HL-60 (cell line): Measurements from ENCODE around the gene HOXA13. TPM values are rescaled to one million over a fixed set of nuclear protein-coding genes. Genes with fewer than 3 reads are reported as not detected.

Source experiments
- DNase-seq, 2 experiments: peaks; one replicate each; pipeline ENCODE4 v3.0.0-alpha.2; 2010 to 2020; ENCODE audit warnings: low read depth in 1 of 2, low spot score in 1 of 2
- H3K27ac ChIP-seq: fragments of 250-450 bp; sonication (Bioruptor Pico); replicated peaks from 2 replicates; pipeline ENCODE4 v1.5.1; 2020; ENCODE audit warnings: mild to moderate bottlenecking, moderate library complexity
- H3K27me3 ChIP-seq: fragments of 250-450 bp; sonication (Bioruptor Pico); 2 replicates; pipeline ENCODE4 v1.5.1; 2021; ENCODE audit warnings: mild to moderate bottlenecking, moderate library complexity; ENCODE audit not compliant: insufficient read depth, poor library complexity, severe bottlenecking
- H3K4me3 ChIP-seq: replicated peaks from 2 replicates; pipeline ENCODE4 v1.5.1; 2011; ENCODE audit warnings: mild to moderate bottlenecking, control low read depth, low read length; ENCODE audit not compliant: insufficient read depth
- GABPA ChIP-seq: IDR thresholded peaks from 2 replicates; pipeline ENCODE4 v1.6.1; 2012; ENCODE audit warnings: low read depth
- POLR2AphosphoS5 ChIP-seq: IDR thresholded peaks from 2 replicates; pipeline ENCODE4 v1.6.1; 2012; ENCODE audit warnings: low read depth
- SPI1 ChIP-seq: IDR thresholded peaks from 2 replicates; pipeline ENCODE4 v1.6.1; 2012; ENCODE audit warnings: low read depth, mild to moderate bottlenecking, borderline replicate concordance
- microRNA-seq: library from miRNA; unstranded; fragments of <30 nt; microRNA quantifications from one replicate; pipeline ENCODE4, GENCODE V29; 2018
- TF ChIP-seq, protein P1 (sequence below): IDR thresholded peaks from one replicate; pipeline ENCODE4 v1.5.1; 2011; ENCODE audit warnings: low read length, control low read depth, inconsistent platforms; ENCODE audit not compliant: insufficient read depth
- TF ChIP-seq, protein P2 (sequence below): IDR thresholded peaks from 2 replicates; pipeline ENCODE4 v1.6.1; 2012; ENCODE audit warnings: low read depth; ENCODE audit not compliant: insufficient replicate concordance

HOXA13 gene

DNA sequence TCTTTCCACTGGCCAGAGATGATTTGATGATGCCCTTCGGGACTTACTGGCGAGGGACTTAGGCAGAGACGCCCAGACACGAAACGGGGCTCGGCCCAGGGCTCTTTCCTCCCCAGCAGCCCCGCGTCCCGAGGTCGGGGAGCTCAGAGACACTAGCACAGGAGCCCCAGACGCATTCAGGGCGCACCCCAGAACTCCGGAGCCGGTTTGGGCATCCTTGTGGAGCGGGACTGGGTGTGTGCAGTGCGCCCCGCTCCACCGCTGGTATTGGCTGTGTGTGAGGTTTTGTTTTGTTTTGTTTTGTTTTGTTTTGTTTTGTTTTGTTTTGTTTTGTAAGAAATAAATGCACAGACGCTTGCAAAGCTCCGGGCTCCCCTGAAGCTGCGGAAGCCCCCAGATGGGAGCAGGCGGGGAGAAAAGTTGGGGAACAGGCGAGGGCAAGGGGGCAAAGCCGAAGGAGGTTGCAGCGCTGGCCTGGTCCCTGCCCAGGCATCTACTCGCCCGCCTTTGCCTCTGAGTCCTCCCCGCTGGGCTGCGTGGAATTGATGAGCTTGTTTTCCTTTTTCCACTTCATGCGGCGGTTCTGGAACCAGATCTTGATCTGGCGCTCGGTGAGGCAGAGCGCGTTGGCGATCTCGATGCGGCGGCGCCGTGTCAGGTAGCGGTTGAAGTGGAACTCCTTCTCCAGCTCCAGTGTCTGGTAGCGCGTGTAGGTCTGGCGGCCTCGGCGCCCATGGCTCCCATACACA lies 54.6 kb downstream of the HOXA13 start:
- peaks cover 16% of the 10 kb centered on the region for H3K27me3 ChIP-seq
- H3K4me3 ChIP-seq, result no peak overlapping the region
- TF ChIP-seq, protein P1, sequence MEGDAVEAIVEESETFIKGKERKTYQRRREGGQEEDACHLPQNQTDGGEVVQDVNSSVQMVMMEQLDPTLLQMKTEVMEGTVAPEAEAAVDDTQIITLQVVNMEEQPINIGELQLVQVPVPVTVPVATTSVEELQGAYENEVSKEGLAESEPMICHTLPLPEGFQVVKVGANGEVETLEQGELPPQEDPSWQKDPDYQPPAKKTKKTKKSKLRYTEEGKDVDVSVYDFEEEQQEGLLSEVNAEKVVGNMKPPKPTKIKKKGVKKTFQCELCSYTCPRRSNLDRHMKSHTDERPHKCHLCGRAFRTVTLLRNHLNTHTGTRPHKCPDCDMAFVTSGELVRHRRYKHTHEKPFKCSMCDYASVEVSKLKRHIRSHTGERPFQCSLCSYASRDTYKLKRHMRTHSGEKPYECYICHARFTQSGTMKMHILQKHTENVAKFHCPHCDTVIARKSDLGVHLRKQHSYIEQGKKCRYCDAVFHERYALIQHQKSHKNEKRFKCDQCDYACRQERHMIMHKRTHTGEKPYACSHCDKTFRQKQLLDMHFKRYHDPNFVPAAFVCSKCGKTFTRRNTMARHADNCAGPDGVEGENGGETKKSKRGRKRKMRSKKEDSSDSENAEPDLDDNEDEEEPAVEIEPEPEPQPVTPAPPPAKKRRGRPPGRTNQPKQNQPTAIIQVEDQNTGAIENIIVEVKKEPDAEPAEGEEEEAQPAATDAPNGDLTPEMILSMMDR, result no peak
- TF ChIP-seq POLR2AphosphoS5, result no peak
- TF ChIP-seq, protein P2, sequence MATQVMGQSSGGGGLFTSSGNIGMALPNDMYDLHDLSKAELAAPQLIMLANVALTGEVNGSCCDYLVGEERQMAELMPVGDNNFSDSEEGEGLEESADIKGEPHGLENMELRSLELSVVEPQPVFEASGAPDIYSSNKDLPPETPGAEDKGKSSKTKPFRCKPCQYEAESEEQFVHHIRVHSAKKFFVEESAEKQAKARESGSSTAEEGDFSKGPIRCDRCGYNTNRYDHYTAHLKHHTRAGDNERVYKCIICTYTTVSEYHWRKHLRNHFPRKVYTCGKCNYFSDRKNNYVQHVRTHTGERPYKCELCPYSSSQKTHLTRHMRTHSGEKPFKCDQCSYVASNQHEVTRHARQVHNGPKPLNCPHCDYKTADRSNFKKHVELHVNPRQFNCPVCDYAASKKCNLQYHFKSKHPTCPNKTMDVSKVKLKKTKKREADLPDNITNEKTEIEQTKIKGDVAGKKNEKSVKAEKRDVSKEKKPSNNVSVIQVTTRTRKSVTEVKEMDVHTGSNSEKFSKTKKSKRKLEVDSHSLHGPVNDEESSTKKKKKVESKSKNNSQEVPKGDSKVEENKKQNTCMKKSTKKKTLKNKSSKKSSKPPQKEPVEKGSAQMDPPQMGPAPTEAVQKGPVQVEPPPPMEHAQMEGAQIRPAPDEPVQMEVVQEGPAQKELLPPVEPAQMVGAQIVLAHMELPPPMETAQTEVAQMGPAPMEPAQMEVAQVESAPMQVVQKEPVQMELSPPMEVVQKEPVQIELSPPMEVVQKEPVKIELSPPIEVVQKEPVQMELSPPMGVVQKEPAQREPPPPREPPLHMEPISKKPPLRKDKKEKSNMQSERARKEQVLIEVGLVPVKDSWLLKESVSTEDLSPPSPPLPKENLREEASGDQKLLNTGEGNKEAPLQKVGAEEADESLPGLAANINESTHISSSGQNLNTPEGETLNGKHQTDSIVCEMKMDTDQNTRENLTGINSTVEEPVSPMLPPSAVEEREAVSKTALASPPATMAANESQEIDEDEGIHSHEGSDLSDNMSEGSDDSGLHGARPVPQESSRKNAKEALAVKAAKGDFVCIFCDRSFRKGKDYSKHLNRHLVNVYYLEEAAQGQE, result no peak
- no peak for TF ChIP-seq GABPA
- no peak for DNase-seq
- H3K27ac ChIP-seq, result no peak overlapping the region

DNA sequence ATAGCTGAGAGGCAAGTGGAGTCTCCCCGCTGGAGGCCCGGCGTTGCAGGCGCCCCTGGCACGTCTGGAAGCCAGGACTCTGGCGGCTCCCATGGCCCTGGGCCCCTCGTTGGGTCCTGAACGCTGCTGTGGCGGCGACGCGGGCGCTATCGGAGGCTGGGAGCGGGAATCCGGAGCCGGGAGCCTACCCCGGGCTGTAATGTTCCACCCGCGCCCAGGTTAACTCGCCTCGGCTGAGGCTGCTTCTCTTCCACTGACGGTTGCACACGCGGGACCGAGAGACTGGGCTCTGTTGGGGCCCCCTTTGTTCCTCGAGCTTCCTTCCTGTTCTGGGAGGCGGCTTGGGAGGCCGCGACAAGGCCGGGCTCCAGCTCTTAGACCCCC lies 55.1 kb downstream of the HOXA13 start:
- H3K27ac ChIP-seq, result no peak overlapping the region
- DNase-seq, result no peak
- TF ChIP-seq, protein P2, result no peak
- TF ChIP-seq, protein P1, result no peak
- TF ChIP-seq GABPA, result no peak
- no peak for TF ChIP-seq SPI1
- no peak for TF ChIP-seq POLR2AphosphoS5

More for the DNA sequence above, 55.1 kb downstream of the HOXA13 start:
- Histone ChIP-seq H3K27me3 (peaks cover 16% of the 10 kb centered on the region), H3K4me3 (no peak overlapping the region)

Small RNAs within 50 kb of the gene (microRNA-seq; reads per million reads assigned to microRNA genes)
- not detected for gene MIR196B
